Fibroblast of peridontal ligament (primary cell): ENCODE results near the gene PROCA1.
"Not testable (repeated sequence)": the region's sequence is repeated elsewhere in the genome, so short reads cannot be mapped to it uniquely, and the experiment has no call there.

Experiments used
- DNase-seq: peaks from one replicate; pipeline ENCODE4 v3.0.0-alpha.2; 2010; ENCODE audit errors: extremely low read depth

The PROCA1 gene

DNA sequence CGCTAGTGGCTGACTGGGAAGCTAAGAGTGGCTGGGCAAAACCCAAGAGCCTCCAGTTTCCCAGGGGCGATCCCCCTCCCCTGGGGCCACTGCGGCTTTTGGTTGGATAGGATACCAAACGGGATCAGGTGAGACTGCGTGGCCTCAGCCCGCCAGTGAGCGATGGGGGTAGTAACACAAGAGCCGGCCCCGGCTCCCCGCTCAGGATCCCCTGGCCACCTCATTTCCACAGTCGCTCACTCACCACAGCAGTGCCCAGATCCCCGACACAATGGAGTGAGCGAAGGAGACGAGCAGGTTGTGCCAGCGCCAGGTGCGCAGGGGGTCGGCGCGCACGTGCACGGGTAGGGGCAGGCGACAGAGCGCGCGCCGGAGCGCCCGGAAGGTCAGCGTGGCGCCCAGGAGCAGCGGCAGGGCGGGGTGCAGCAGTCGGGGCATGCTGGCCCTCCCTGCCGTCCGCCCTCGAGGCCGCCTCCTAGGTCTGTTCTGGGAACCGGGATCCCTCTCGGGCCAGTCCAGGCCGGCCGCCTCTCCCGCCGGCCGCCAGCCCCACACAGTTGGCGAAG lies 14.1 kb upstream of the PROCA1 start:
- DNase-seq, result peak; percentile 72

DNA sequence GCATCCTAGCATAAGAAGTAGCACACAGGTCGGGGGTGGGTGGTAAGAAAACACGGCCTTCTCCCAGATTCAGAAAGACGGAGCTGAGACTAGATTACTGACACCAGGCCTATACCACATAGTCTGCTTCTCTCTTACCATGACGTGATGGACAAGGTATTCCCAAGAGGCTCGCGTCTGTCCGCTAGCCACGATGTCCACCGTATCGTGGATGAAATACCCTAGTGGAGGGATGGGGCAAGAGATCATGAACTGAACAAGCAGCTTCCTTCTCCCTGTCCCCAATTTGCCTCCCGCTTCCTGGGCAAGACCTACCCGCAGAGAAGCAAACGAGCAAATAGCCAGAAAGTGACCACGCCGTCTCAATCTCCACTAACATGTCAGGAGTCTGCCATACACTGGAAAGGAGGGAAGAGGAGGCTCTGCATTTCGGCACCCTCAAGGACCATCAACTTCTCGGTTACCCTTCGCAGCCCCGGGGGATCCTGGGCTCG lies 13.5 kb upstream of the PROCA1 start:
- DNase-seq, result peak; percentile 44

DNA sequence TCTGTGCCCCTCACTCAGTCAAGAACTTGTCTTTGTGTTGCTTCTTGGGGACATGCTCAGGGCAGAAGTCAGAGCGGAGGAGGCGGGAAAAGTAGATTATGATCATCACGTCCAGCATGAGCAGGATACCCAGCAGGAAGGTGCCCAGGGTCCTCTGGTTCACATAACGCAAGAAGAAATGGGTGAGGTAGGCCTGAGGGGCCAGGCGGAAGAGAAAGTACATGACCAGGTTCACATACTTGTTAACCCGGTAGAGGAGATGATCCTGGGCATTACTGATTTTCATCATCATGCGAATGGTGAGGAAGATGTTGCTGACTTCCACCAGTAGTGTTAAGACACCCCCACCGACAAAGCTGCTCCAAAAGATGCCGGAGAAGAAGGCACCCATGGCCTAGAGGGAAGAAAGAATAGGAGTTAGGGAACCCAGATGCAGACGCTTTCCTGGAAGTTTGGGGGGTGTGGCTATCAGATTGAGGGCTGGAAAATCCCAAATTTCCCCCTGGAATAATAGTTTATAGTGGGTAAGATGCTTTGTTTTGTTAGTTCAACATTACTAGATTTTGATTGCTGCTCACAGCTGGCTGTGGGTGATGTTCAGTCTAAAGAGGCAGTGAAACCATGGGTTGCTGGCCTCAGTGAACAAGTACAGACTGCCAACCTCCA lies 12.9 kb upstream of the PROCA1 start:
- DNase-seq, result no peak

DNA sequence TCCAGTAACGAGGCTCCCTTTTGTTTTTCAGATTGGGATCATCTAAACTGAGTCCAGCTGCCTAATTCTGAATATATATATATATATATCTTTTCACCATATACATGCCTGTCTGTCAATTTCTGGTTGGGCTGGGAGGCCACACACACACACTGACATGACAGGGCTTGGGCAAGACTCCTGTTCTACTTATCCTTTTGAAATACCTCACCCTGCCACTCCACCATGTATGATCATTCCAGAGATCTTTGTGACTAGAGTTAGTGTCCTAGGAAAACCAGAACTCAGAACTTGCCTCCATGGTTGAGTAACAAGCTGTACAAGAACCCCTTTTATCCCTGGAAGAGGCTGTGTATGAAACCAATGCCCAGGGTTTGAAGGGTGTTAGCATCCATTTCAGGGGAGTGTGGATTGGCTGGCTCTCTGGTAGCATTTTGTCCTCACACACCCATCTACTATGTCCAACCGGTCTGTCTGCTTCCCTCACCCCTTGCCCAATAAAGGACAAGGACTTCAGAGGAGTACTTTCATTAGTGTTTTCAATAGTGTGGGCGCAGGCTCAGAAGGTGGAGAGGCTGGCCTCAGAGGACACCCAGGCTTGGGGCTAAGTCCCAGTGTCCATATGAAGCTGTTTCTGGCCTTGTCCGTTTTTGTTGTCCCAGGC lies 12.3 kb upstream of the PROCA1 start:
- not testable (repeated sequence) for DNase-seq

DNA sequence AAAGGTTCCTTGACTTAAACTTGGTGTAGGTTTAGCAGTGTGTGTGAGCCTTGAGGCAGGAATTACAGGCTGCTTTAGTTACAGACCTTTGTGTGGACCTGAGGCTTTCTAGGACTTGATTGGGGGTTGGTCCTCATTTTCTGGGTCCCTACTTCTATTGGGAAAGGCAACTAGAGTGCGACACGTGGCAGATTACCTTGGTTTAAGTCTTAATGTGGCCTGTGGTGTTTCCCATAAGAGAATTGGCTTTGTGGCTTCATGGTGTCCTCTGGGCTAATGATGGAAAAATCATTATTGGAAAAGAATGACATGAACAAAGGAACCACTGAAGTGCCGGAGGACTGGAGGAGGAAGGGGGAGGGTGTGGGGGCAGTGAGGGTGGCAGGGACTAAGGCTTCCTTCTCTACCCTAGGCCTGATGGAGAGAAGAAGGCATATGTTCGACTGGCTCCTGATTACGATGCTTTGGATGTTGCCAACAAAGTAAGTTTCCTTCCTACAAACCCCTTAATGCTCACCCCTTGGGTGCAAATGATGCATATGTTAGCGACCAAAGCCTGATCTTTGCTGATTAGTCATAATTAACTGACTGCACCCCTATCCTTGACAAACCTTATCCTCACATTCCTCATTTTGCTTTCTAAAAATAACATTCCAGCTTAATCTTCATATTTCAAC lies 11.6 kb upstream of the PROCA1 start:
- DNase-seq, result no peak

DNA sequence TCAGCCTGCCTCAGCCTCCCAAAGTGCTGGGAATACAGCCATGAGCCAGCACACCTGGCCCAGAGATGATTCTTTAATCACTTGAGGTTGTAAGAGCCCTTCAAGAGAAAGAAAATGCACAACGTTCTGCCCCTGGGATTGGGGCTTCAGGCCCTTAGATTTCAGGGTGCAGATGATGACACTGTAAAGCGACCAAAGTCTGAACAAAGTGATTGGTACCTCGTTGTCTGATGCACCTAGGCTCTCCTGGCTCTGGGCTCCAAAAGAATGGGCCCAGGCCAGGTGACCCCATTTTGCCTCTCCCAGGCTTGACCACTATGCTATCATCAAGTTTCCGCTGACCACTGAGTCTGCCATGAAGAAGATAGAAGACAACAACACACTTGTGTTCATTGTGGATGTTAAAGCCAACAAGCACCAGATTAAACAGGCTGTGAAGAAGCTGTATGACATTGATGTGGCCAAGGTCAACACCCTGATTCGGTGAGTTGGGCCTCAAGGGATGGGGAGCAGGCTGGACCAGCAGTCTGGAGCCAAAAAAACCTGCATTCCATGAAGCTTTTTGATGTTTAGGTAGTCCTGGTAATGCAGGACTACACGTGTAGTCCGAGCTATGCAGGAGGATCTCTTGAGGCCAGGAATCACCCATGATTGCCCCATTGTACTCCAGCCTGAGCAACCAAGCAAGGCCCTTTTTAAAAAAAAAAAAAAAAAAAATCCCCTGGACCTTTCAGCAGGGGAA lies 10.9 kb upstream of the PROCA1 start:
- DNase-seq, result no peak

DNA sequence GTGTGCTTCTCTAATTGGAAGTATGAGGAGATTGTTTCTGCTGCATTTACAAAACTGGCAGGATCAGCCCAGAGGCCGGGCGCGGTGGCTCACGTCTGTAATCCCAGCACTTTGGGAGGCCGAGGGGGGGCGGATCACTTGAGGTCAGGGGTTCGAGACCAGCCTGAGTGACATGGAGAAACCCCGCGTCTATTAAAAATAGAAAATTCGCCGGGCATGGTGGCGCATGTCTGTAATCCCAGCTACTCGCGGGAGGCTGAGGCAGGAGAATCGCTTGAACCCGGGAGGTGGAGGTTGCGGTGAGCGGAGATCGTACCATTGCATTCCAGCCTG lies 9.3 kb upstream of the PROCA1 start:
- not testable (repeated sequence) for DNase-seq

DNA sequence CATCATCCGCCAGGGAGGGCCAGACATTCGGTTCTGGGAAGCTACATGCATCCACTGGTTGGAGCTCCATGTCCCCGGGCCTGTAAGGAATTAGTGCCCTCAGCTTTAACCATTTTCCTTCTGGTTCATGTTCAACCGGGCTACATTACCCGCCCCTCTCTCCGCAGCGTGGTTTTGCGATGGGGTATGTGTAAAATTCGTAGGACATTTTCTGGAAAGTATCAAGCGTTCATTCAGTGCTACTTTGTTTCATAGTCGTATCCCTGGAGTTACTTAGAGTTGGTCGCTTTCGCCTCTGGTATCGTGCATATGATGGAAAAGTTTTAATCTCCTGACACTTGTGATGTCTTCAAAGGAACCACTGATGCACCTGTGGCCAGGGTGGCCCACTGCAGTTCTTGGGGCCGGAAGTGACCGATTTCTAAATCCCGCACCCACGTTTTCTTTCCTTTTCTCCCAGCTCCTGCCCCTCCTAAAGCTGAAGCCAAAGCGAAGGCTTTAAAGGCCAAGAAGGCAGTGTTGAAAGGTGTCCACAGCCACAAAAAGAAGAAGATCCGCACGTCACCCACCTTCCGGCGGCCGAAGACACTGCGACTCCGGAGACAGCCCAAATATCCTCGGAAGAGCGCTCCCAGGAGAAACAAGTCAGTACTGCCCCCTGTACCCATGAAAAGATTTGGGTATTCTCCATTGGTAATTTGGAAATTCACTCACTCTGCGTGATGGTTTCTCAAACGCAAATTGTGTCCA lies 8.7 kb upstream of the PROCA1 start:
- no peak for DNase-seq

DNA sequence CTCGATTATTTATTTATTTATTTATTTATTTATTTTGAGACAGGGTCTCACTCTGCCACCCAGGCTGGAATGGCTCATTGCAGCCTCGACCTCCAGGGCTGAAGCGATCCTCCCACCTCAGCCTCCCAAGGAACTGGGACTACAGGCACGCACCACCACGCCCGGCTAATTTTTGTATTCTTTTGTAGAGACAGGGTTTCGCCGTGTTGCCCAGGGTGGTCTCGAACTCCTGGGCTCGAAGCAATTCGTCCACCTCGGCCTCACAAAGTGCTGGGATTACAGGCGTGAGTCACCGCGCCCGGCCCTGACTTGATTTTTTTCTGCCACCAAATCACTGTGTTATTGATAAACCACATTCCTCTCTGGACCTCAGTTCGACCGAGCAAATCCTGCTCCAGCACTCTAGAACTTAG lies 7.3 kb upstream of the PROCA1 start:
- no peak for DNase-seq

DNA sequence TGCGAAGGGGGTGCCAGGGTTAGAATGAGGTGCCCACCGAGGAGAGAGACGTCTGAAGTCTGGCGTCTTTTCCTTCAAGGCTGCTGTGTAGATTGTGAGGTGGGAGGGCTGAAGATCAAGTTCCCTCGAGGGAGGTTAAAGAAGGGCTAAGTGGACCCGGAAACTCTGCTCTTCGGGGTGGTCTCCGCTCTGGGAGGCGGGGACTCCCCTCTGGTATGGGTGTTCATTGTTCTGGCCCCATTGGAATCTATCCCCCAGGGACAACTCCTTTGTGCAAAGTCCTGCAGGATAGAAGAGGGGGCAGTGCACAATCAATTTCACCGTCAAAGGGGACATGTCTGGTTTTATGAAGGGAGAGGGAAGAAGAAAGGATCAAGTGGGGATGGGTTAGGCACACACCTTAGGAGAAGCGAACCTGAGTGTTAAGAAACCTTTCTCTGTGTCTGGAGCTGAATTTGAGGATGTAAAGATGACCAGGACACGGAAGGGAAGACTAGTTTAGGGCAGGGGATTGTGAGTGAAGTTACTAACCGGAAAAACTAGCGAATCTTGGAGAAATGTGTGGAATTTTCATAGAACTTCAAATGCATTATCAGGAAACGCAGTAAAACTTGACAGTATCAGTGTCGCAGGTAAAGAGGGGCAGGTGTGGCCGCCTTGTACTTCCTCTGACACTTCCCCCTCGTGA lies 6.8 kb upstream of the PROCA1 start:
- peak; percentile 13 for DNase-seq

DNA sequence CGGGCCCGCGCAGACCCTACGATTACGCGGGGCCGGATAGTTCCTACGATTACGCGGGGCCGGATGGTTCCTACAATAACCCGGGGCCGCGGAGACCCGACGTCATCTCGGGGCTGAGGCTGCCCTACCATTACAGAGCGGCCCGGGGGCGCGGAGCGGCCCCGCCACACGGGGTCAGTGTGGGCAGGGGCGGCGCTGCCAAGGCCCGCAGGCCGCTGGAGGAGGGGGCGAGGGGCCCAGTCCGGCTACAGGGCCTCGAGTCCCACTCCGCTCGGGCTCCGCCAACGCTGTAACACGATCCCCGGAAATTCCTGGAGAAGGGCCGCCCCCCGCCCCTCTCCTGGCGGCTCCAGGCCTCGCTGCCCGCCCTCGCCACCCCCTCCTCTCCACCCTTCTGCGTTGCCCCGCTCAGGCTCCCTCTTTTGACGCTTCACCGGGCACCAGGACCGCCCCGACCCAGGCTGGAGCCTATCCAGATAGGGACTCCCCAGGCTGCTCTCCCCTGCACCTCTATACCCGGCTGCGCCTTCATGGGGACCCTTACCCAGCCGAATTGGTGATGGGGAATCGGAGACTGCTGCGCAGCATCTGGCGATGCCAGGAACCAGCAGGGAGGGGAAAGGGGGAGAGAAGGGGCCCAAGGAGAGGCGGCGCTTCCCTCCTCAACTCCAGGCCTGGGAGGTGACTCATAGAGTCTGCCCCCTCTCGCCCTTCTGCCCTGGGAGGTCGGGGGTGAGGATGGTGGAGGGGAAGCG lies 6.1 kb upstream of the PROCA1 start, which contains the start of gene RAB34:
Gene RAB34, minus strand, starts transcription at position 291 of the 755 bp plus-strand sequence. CDS start 602 bp downstream, outside the sequence.
- DNase-seq, result peak; percentile 84

DNA sequence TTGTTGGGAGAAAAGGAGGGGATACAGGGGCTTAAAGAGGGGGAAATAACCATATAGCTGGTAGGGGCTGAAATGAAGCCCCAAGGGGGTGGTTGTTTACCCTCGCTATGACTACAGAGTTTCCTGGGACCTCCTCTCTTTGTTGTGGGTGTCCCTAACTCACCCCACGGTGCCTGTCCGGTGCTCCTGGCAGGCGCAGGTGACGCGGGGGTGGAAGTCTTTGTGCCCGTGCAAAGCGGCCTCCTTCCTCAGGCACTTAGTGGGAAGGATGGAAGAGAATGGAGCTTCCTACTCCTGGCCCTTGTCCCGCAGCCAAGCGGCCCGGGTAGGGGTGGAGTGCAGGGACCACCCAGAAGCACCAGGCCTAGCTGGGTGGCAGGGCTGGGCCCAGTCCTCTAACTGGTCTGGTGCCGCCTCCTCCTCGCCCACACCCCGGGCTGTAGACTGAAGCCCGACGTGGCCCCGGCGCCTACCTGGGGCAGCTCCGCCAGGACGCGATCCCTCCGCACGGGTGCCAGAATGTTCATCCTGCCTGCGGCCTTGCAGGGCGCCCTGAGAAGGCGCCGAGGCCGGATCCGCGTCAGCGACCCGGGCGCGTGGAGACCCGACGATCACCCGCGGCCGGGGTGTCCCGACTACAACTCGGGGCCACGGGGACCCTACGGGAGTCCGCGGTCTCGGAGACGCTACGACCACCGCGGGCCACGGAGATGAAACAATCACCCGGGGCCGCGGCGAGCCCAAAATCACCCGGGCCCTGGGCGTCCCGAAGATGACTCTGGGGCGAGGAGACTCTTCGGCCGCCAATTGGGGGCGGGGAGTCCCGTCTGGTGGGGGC lies 5.3 kb upstream of the PROCA1 start:
- peak; percentile 27 for DNase-seq

DNA sequence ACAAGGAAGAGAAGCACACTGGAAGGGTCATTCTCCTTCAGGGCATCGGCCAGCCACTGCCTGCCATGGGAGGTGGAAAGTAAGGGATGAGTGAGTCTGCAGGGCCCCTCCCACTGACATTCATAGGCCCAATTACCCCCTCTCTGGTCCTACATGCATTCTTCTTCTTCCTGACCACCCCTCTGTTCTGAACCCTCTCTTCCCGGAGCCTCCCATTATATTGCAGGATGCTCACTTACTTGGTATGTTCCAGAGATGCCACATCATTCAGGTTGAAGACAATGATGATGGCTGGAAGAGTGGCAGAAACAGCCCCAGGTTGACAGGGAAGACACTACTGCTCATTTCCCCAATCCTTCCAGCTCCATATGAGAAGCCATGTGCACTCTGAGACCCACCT lies 3.5 kb upstream of the PROCA1 start:
- DNase-seq, result no peak

DNA sequence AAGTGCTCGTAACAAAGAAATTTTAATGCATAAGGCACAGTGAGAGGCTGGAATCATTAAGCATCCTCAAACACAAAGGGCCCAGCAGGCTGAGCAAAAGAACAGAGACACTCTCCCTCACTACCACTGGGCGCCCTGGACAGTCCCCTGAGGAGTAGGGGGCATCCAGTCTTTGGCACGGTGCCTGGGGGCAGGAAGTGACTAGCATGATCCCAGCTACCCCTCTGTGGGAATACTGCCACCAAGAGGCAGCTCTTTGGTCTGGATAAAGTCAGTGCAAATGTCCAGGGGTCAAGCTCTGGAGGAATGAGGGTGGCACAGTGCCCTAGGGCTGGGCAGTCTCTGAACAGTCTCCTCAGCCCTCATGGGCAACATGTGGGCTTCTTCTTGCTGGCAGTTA lies 2.6 kb upstream of the PROCA1 start:
- no peak for DNase-seq

DNA sequence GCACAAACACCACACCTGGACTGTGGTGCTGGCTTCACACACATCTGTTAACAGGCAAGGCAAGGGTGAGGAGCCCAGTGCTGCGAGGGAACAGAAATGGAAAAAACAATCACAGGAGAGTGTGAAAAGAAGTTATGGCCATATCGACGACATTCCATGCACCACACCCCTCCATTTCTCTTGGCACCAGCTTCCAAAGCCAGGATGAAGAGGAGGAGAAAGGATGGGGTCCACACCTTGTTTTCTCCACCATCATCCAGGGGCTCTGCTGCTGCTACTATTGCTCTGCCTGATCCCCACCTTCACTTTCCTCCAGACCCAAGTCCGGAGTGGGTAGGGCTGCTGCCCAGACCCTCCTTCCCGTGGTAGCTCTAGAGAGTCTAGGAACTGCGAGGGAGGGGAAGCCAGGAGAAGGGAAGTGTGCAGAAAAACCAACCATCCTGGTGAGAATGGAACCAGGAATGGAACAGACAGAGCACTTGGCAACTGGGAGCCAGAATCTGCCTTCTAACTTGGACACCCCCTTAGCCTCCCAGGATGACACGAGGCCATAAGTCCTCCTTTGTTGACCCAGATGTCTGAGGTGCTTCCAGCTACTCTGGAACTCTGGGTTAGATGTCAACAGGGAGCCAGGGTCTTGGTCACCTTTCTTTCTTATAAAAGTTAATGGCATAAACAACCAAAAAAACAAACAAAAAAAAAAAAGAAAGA lies 1.2 kb upstream of the PROCA1 start:
- no peak for DNase-seq

DNA sequence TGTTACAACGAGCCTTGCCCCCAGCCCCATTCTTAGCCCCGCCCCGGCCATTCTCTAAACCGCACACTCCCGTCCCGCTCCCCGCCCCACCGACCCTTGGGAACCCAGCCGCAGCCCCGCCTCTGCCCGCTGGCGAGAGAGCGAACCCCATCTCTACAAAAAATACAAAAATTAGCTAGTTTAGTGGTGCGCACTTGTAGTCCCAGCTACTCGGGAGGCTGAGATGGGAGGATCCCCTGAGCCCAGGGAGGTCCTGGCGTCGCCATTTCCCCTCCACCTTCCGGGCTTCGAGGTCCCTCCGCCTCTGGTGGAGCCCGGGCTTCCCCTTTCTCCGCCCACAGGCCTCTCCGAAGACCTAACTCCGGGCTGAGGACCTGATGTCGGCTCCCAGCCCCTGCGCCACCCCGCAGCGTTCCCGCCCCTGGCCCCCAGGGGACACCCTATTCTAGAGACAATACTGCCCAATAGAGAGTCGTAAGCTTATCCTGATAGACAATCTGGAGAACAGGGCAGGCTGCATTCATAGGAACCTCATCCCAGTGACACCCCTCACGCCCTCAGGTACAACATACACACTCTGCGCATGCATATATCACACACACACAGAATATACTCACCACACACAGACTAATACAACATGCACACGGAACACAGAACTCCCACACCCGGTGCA lies 480 bp upstream of the PROCA1 start:
- DNase-seq, result no peak

DNA sequence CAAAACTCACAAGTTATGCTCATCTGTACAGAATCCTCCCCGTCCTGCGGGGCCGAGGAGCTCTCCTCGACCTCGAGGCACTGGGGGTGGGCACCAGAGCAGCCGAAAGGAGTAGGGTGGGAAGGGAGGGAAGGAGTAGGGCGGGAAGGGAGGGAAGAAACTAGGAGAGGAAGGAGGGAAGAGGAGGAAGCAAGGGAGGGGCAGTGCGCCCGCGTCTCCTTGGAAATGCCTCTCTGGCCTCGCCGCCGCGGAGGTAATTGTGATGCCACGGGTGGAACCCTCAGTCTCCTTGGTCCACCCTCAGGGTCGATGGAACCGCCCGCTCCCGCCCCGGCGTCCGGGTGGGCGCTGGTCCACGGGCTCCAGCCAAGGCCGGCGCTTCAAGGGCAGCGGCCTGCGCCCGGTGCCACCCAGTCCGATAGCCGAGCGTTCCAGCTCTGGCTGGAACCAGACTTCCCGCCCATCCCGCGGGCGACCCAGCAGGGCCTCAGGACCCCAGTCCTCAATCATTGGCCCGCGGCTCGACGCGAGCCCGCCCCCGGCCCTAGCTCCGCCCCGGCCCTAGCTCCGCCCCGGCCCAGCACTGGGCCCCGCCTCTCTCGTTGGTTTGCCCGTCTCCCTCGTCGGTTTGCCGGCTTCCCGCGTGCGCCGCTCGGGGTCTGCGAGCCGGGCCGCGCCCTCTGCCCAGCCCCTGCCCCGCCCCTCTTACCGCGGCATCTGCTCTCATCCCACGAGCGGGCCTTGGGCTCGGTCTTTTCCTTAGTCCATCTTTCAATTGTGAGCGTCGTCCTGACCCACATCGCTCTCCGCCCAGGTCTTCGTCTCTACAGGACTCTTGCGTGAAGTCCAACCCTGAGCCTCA lies 596 bp downstream of the PROCA1 start:
- DNase-seq, result peak; percentile 79
